ENCODE measurements around the gene GLT8D2.

GLT8D2 gene

DNA sequence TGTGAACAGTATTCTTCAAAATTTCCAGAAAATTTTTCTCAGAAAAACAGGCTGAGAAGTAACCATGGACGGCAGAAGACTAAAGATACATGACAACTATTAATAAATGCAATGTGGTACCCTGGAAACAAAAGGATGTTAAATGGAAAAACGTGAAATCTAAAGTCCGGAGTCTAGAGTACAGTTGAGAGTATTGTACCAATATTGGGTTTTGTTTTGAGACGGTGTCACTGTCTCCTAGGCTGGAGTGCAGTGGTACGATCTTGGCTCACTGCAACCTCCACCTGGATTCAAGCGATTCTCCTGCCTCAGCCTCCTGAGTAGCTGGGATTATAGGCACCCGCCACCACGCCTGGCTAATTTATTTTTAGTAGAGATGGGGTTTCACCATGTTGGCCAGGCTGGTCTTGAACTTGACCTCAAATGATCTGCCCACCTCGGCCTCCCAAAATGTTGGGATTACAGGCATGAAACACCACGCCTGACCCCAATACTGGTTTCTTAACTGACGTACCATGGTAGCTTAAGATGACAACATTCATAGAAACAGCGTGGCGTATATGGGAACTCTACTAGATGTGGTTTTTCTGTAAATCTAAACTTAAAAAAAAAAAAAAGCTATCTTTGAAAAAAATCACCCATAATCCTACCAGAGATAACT, 101.1 kb downstream of the GLT8D2 start:
- no peak for DNase-seq (ENCODE audit: low read depth in 2 of 2)

- DNase-seq (ENCODE audit: low read depth in 2 of 2): no peak
Observed at GRCh38 chr12:103947871-103948555, 102.0 kb downstream of the GLT8D2 start.

DNA sequence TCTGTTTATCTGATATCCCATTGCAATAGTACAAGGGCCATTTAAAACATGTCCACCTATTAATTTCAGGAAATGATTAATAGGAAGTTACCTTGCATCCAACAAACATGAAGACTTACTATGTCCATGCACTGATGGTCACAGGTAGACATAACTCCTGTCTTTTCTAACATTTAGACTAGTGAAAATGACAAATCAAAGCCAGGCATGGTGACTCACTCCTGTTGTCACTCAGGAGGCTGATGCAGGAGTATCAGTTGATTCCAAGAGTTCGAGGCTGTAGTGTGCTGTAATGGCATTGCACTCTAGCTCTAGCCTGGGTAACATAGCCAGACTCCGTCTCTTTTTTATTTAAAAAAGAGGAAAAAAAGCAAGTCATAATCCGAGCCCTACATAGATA, 105.0 kb downstream of the GLT8D2 start:
- no peak for DNase-seq (ENCODE audit: low read depth in 2 of 2)

Measured in stimulated activated CD8-positive, alpha-beta memory T cell treated with anti-CD3 and anti-CD28 coated beads, Interleukin-7, amount 100 ng/mL, for 1 hour (primary cell).